ENCODE measurements around the gene PEAR1. TPM values are rescaled to one million over a fixed set of nuclear protein-coding genes. Genes with fewer than 3 reads are reported as not detected.

Gene PEAR1
- total RNA-seq, 1 donor from 2014 or later: 0.55 TPM

Other genes starting within 250 kb of the PEAR1 start
- not detected in 2 replicates for gene NES, start 216.3 kb upstream of the PEAR1 start, total RNA-seq
- 1.0 and 1.1 TPM in 2 replicates for gene CRABP2, start 188.1 kb upstream of the PEAR1 start, total RNA-seq
- gene METTL25B, start 165.2 kb upstream of the PEAR1 start, total RNA-seq: 37.3 and 45.2 TPM in 2 replicates
- gene ISG20L2, start 165.0 kb upstream of the PEAR1 start, total RNA-seq: 52.2 and 57.4 TPM in 2 replicates
- 116 and 124 TPM in 2 replicates for gene MRPL24, start 152.6 kb upstream of the PEAR1 start, total RNA-seq
- gene HDGF, start 142.0 kb upstream of the PEAR1 start, total RNA-seq: 359 and 360 TPM in 2 replicates
- gene PRCC, start 126.2 kb upstream of the PEAR1 start, total RNA-seq: 94.8 and 110 TPM in 2 replicates
- 453 and 474 TPM in 2 replicates for gene SH2D2A, start 76.9 kb upstream of the PEAR1 start, total RNA-seq
- 1.1 and 1.4 TPM in 2 replicates for gene INSRR, start 34.6 kb upstream of the PEAR1 start, total RNA-seq
- gene NTRK1, start 32.9 kb upstream of the PEAR1 start, total RNA-seq: 252 and 253 TPM in 2 replicates
- gene LRRC71, start 26.9 kb downstream of the PEAR1 start, total RNA-seq: not detected in 2 replicates
- gene ARHGEF11, start 152.0 kb downstream of the PEAR1 start, total RNA-seq: 2.2 and 3.1 TPM in 2 replicates
- not detected in 2 replicates for gene ETV3L, start 206.1 kb downstream of the PEAR1 start, total RNA-seq
- 240 TPM in 2 replicates for gene ETV3, start 244.7 kb downstream of the PEAR1 start, total RNA-seq

Measured in activated T-helper 2 cell treated with anti-CD3 and anti-CD28 coated beads, Interferon-gamma antibody, Interleukin-2, Interleukin-4, amounts not matched to agents 10 μg/mL and 5 μg/mL and 100 μg/mL, durations not matched to agents 14 hours and 24 hours and 36 hours (primary cell).